Liver (tissue), 9 donors: ENCODE results near the gene PLAAT5. TPM values are rescaled to one million over a fixed set of nuclear protein-coding genes. Genes with fewer than 3 reads are reported as not detected.

Experiments
- DNase-seq: peaks from one replicate; pipeline ENCODE4 v3.0.0-alpha.2; 2017; ENCODE audit warnings: low spot score
- H3K27ac ChIP-seq, 2 donors: one replicate each; pipeline ENCODE4 v1.7.0; 2013; ENCODE audit warnings: inconsistent platforms in 2 of 2, low read length in 2 of 2, control low read depth in 1 of 2, low read depth in 1 of 2, mild to moderate bottlenecking in 1 of 2
- H3K27me3 ChIP-seq, 4 donors: one replicate each; pipeline versions ENCODE4 v1.6.1 to v1.7.0; 2013; ENCODE audit warnings: low read length in 3 of 4, inconsistent platforms in 1 of 4, mild to moderate bottlenecking in 1 of 4, moderate library complexity in 1 of 4; ENCODE audit not compliant: control insufficient read depth in 4 of 4, insufficient read depth in 4 of 4
- H3K36me3 ChIP-seq, 4 donors: one replicate each; pipeline versions ENCODE4 v1.6.1 to v1.7.0; 2013; ENCODE audit warnings: low read length in 3 of 4, mild to moderate bottlenecking in 3 of 4, low read depth in 1 of 4, moderate library complexity in 1 of 4; ENCODE audit not compliant: control insufficient read depth in 4 of 4, insufficient read depth in 3 of 4
- H3K4me1 ChIP-seq, 4 donors: one replicate each; pipeline versions ENCODE4 v1.6.1 to v1.7.0; 2013; ENCODE audit warnings: low read length in 3 of 4, mild to moderate bottlenecking in 3 of 4, moderate library complexity in 1 of 4; ENCODE audit not compliant: control insufficient read depth in 4 of 4, insufficient read depth in 4 of 4
- H3K4me3 ChIP-seq, 3 donors: one replicate each; pipeline versions ENCODE4 v1.6.1 to v1.7.0; 2013; ENCODE audit warnings: low read length in 3 of 3, control low read depth in 1 of 3, low read depth in 1 of 3, mild to moderate bottlenecking in 1 of 3
- H3K9ac ChIP-seq, 2 donors: one replicate each; pipeline ENCODE4 v1.7.0; 2013; ENCODE audit warnings: low read length in 2 of 2, mild to moderate bottlenecking in 2 of 2, moderate library complexity in 2 of 2, control low read depth in 1 of 2, low read depth in 1 of 2
- H3K9me3 ChIP-seq, 4 donors: one replicate each; pipeline versions ENCODE4 v1.6.1 to v1.7.0; 2013; ENCODE audit warnings: low read length in 3 of 4; ENCODE audit not compliant: control insufficient read depth in 4 of 4
- ATF3 ChIP-seq: IDR thresholded peaks from 2 replicates; pipeline ENCODE4 v1.6.1; 2016; ENCODE audit warnings: antibody characterized with exemption
- CTCF ChIP-seq: fragments of 150-350 bp; IDR thresholded peaks from 2 replicates; pipeline ENCODE4 v1.5.1; 2017; ENCODE audit warnings: improper control_type of control experiment, low read depth, low read length; ENCODE audit not compliant: missing input control
- EGR1 ChIP-seq, 2 donors: IDR thresholded peaks; 2 replicates each; pipeline ENCODE4 v1.6.1; 2016 to 2018; ENCODE audit warnings: antibody characterized with exemption in 2 of 2, low read depth in 2 of 2
- FOXA1 ChIP-seq: IDR thresholded peaks from 2 replicates; pipeline ENCODE4 v1.6.1; 2016; ENCODE audit warnings: antibody characterized with exemption
- FOXA2 ChIP-seq: IDR thresholded peaks from 2 replicates; pipeline ENCODE4 v1.6.1; 2016; ENCODE audit warnings: antibody characterized with exemption
- GABPA ChIP-seq, 2 donors: IDR thresholded peaks in 1 of 2; conservative IDR thresholded peaks in 1 of 2; 2 replicates each; pipeline ENCODE4 v1.6.1; 2016; ENCODE audit warnings: antibody characterized with exemption in 2 of 2, mild to moderate bottlenecking in 1 of 2, moderate library complexity in 1 of 2
- HNF4A ChIP-seq, 2 donors: conservative IDR thresholded peaks; 2 replicates each; pipeline ENCODE4 v1.6.1; 2016; ENCODE audit warnings: antibody characterized with exemption in 2 of 2, mild to moderate bottlenecking in 2 of 2
- HNF4G ChIP-seq: IDR thresholded peaks from 2 replicates; pipeline ENCODE4 v1.6.1; 2016; ENCODE audit warnings: antibody characterized with exemption
- JUND ChIP-seq, 2 donors: IDR thresholded peaks; 2 replicates each; pipeline ENCODE4 v1.6.1; 2016; ENCODE audit warnings: antibody characterized with exemption in 2 of 2
- MAX ChIP-seq: IDR thresholded peaks from 2 replicates; pipeline ENCODE4 v1.6.1; 2016; ENCODE audit warnings: antibody characterized with exemption
- NR2F2 ChIP-seq: IDR thresholded peaks from 2 replicates; pipeline ENCODE4 v1.6.1; 2016; ENCODE audit warnings: antibody characterized with exemption
- RAD21 ChIP-seq, 2 donors: IDR thresholded peaks; 2 replicates each; pipeline ENCODE4 v1.6.1; 2016; ENCODE audit warnings: antibody characterized with exemption in 2 of 2, mild to moderate bottlenecking in 2 of 2
- REST ChIP-seq: IDR thresholded peaks from 2 replicates; pipeline ENCODE4 v1.6.1; 2016; ENCODE audit warnings: antibody characterized with exemption, mild to moderate bottlenecking
- RXRA ChIP-seq, 2 donors: IDR thresholded peaks; 2 replicates each; pipeline ENCODE4 v1.6.1; 2017 to 2018; ENCODE audit warnings: antibody characterized with exemption in 2 of 2, mild to moderate bottlenecking in 1 of 2
- SP1 ChIP-seq: IDR thresholded peaks from 2 replicates; pipeline ENCODE4 v1.6.1; 2018; ENCODE audit warnings: antibody characterized with exemption, mild to moderate bottlenecking
- TAF1 ChIP-seq: conservative IDR thresholded peaks from 2 replicates; pipeline ENCODE4 v1.6.1; 2016; ENCODE audit warnings: antibody characterized with exemption, mild to moderate bottlenecking
- YY1 ChIP-seq: IDR thresholded peaks from 2 replicates; pipeline ENCODE4 v1.6.1; 2016; ENCODE audit warnings: antibody characterized with exemption, mild to moderate bottlenecking
- WGBS: extraction: QIAGEN DNeasy Blood & Tissue Kit; methylation state at CpG from one replicate; pipeline ENCODE4 v1.1.7; 2013; 5-methylcytosine and 5-hydroxymethylcytosine counted together
- polyA plus RNA-seq, 2 donors: library from polyadenylated mRNA; stranded (reverse) in 1 of 2; unstranded in 1 of 2; fragments of 200-250 nt in 1 of 2; fragments of >200 nt in 1 of 2; fragmentation: Nextera tagmentation in 1 of 2; extraction: Ambion mirVana in 1 of 2; gene quantifications; one replicate each; pipeline versions ENCODE4 v1.2.1 to v1.2.3, GENCODE V29; 2013 to 2015
- total RNA-seq, 2 donors: library from RNA; depleted of rRNA; stranded (reverse); fragments of >200 nt; gene quantifications; one replicate each; pipeline ENCODE4 v1.2.3, GENCODE V29; 2014
- donor health status: healthy.
- donor health status: healthy.
- donor health status: healthy.
- donor health status: healthy.
- donor health status: healthy.

PLAAT5 gene
- total and polyA plus RNA-seq, 4 donors, result 0.03 to 1.4 TPM; not detected in 2

GRCh38 chr11:63506876-63507275, 15.9 kb upstream of the PLAAT5 start:
- no peak for DNase-seq
- no peak overlapping the region for H3K27ac ChIP-seq
- H3K9ac ChIP-seq, result no peak overlapping the region
- no peaks in the 10 kb centered on the region for H3K9me3 ChIP-seq
- WGBS, result 94% methylated on average over 2 of the region's 2 CpGs
- no peaks in the 10 kb centered on the region for H3K27me3 ChIP-seq
- H3K4me1 ChIP-seq, result peaks cover 16 to 59% (median 43%) of the 10 kb centered on the region in 4 donors
- no peak overlapping the region for H3K4me3 ChIP-seq
- TF ChIP-seq CTCF (no peak), FOXA2 (no peak), HNF4A (conservative IDR thresholded peaks at IDR 0.05) (no peak), ATF3 (no peak), JUND (IDR thresholded peaks at IDR 0.05) (no peak), RXRA (IDR thresholded peaks at IDR 0.05) (no peak), HNF4G (no peak), REST (no peak), GABPA (IDR thresholded peaks at IDR 0.05 in 1 of 2, conservative IDR thresholded peaks at IDR 0.05 in 1 of 2) (no peak), FOXA1 (no peak), NR2F2 (no peak), YY1 (no peak), RAD21 (IDR thresholded peaks at IDR 0.05) (no peak), MAX (no peak), TAF1 (no peak)
- H3K36me3 ChIP-seq, result no peaks in the 10 kb centered on the region

GRCh38 chr11:63505857-63506528, 15.0 kb upstream of the PLAAT5 start, which contains the start of gene LGALS12:
TSS of gene LGALS12 (plus strand) at chr11:63506084. CDS start at chr11:63506459, 375 bp downstream.
- no peak within 1 kb of the TSS for H3K4me3 ChIP-seq
- H3K4me1 ChIP-seq, result peaks cover 16 to 51% (median 39%) of the 10 kb centered on the region in 4 donors
- H3K36me3 ChIP-seq, result no peaks in the 10 kb centered on the region
- no peak within 1 kb of the TSS for H3K9ac ChIP-seq
- peak within 1 kb of the TSS in 1 of 2 donors; percentile 6 for H3K27ac ChIP-seq
- H3K27me3 ChIP-seq, result no peaks in the 10 kb centered on the region
- no peaks in the 10 kb centered on the region for H3K9me3 ChIP-seq
- DNase-seq, result peak; percentile 33
- WGBS, result 71% methylated on average over 15 of the region's 15 CpGs
- TF ChIP-seq REST (no peak), JUND (IDR thresholded peaks at IDR 0.05) (no peak), SP1 (no peak), GABPA (IDR thresholded peaks at IDR 0.05 in 1 of 2, conservative IDR thresholded peaks at IDR 0.05 in 1 of 2) (no peak), MAX (no peak), NR2F2 (no peak), YY1 (no peak), CTCF (no peak), EGR1 (IDR thresholded peaks at IDR 0.05; ENCODE audit: low read depth in 2 of 2) (no peak)
